ENCODE measurements around the gene JADE2.

The JADE2 gene

DNA sequence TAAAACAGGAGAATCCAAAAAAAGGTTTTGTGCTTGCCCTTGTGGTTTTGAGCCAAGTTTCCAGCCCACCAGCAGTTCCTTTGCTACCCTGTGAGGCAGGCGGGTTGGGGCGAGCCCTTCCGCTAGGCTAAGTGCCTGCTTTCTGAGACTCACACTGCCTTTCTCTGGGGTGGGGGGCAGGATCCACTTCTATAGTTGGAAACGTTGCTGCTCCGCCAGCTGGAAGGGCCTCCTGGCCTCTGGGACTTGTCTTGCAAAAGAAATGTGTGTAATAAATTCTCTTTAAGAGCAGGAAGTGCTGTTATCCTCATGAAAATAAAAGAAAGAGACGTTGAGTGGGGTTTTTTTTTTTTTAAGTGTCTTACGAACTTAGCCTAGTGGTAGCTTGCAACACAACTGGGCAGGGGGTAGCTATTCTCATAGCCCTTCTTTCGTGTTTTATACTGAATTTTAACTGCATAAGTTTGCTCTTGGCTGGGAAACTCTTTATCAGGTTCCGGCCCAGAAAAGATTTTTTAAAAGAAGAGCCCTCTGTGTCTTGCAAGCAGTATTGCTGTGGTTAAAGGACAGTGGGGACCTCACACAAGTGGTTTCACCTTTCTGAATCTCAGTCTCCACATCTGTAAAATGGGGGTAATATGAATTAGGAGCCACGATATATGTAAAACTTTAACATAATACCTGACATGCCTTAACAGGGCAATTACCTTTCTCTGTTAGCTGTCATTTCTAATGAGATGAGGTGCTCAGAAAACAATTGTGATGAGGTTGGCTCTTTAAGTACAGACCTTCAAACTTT, 19.8 kb downstream of the JADE2 start:
- Histone ChIP-seq H3K79me2 (ENCODE audit: control insufficient read depth, low read length) (0 out of 2 replicates have a peak, but pooled peaks cover 5% of the 10 kb centered on the region), H3K27me3 (ENCODE audit: control insufficient read depth, low read length) (no peaks in the 10 kb centered on the region), H3K27ac (ENCODE audit: low read depth, low read length) (peak overlapping the region; percentile 71), H3K4me2 (ENCODE audit: low read length) (peak overlapping the region; percentile 59), H4K20me1 (ENCODE audit: control insufficient read depth, insufficient read depth, low read depth, low read length) (no peaks in the 10 kb centered on the region), H3F3A (ENCODE audit: control insufficient read depth, insufficient read depth) (0 out of 2 replicates have a peak, but pooled peaks cover 3% of the 10 kb centered on the region), H3K9me3 (ENCODE audit: control insufficient read depth, insufficient read depth, low read length) (no peaks in the 10 kb centered on the region), H3K9me2 (replicated peaks; ENCODE audit: control insufficient read depth, low read length) (no peaks in the 10 kb centered on the region), H3K36me3 (ENCODE audit: control insufficient read depth, low read length) (peaks cover 55% of the 10 kb centered on the region), H3K4me3 (ENCODE audit: low read length) (no peak overlapping the region; the same call in 1 of the 2 replicates), H3K4me1 (ENCODE audit: control insufficient read depth, low read length) (peaks cover 70% of the 10 kb centered on the region)
- no peak for TF ChIP-seq EZH2phosphoT487 (IDR thresholded peaks at IDR 0.05; ENCODE audit: borderline replicate concordance, low read length)
- TF ChIP-seq, protein P1, sequence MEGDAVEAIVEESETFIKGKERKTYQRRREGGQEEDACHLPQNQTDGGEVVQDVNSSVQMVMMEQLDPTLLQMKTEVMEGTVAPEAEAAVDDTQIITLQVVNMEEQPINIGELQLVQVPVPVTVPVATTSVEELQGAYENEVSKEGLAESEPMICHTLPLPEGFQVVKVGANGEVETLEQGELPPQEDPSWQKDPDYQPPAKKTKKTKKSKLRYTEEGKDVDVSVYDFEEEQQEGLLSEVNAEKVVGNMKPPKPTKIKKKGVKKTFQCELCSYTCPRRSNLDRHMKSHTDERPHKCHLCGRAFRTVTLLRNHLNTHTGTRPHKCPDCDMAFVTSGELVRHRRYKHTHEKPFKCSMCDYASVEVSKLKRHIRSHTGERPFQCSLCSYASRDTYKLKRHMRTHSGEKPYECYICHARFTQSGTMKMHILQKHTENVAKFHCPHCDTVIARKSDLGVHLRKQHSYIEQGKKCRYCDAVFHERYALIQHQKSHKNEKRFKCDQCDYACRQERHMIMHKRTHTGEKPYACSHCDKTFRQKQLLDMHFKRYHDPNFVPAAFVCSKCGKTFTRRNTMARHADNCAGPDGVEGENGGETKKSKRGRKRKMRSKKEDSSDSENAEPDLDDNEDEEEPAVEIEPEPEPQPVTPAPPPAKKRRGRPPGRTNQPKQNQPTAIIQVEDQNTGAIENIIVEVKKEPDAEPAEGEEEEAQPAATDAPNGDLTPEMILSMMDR (IDR thresholded peaks at IDR 0.05; ENCODE audit: low read depth, low read length, poor library complexity, severe bottlenecking), result no peak

DNA sequence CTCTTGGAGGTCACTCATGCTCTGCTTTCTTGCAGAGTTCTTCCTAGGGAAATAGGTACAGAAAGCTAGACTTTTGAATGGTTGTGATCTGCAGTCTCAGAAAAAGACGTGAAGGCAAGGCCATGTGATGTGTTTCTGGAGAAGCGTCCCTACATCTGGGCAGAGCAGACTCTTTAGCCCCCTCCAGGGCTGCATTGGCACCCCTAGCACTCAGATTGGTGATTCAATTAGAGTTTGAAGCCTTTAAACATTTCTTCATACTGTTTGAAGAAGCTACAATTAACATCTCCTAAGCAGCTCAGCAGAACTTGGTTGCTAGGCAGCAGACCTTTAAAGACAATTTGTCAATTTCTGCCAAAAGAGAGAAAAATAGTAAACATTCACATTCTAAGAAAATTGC, 21.6 kb downstream of the JADE2 start:
- Histone ChIP-seq H3K36me3 (ENCODE audit: control insufficient read depth, low read length) (peaks cover 48% of the 10 kb centered on the region), H3F3A (ENCODE audit: control insufficient read depth, insufficient read depth) (0 out of 2 replicates have a peak, but pooled peaks cover 3% of the 10 kb centered on the region), H3K4me2 (ENCODE audit: low read length) (no peak overlapping the region), H3K9me2 (replicated peaks; ENCODE audit: control insufficient read depth, low read length) (no peaks in the 10 kb centered on the region), H3K27ac (ENCODE audit: low read depth, low read length) (no peak overlapping the region), H3K79me2 (ENCODE audit: control insufficient read depth, low read length) (0 out of 2 replicates have a peak, but pooled peaks cover 5% of the 10 kb centered on the region), H3K4me1 (ENCODE audit: control insufficient read depth, low read length) (peaks cover 73% of the 10 kb centered on the region), H3K27me3 (ENCODE audit: control insufficient read depth, low read length) (no peaks in the 10 kb centered on the region), H3K4me3 (ENCODE audit: low read length) (no peak overlapping the region), H4K20me1 (ENCODE audit: control insufficient read depth, insufficient read depth, low read depth, low read length) (no peaks in the 10 kb centered on the region), H3K9me3 (ENCODE audit: control insufficient read depth, insufficient read depth, low read length) (no peaks in the 10 kb centered on the region)
- TF ChIP-seq EZH2phosphoT487 (IDR thresholded peaks at IDR 0.05; ENCODE audit: borderline replicate concordance, low read length), result no peak
- TF ChIP-seq, protein P1 (IDR thresholded peaks at IDR 0.05; ENCODE audit: low read depth, low read length, poor library complexity, severe bottlenecking), result no peak

DNA sequence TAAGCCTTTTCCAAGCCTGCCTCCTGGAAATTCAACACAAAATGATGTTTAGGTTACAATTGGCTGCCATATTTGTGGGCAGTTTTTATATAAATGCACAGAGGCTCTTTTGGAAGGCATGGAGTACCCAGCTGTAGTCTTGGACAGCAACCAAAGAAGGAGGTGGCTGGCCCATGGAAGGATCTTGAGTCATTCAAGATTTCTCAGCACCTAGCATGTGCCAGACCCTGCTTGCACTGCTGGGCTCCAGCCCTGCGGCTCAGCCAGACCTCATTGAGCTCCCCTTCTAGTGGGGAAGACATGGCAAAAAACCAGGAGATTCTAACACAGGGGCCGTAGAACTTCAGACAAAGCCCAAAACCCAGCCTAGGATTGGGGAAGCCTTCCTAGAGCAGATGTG, 22.1 kb downstream of the JADE2 start:
- peaks cover 52% of the 10 kb centered on the region for H3K36me3 ChIP-seq (ENCODE audit: control insufficient read depth, low read length)
- H3F3A ChIP-seq (ENCODE audit: control insufficient read depth, insufficient read depth), result 0 out of 2 replicates have a peak, but pooled peaks cover 3% of the 10 kb centered on the region
- no peaks in the 10 kb centered on the region for H4K20me1 ChIP-seq (ENCODE audit: control insufficient read depth, insufficient read depth, low read depth, low read length)
- no peaks in the 10 kb centered on the region for H3K9me2 ChIP-seq (replicated peaks; ENCODE audit: control insufficient read depth, low read length)
- peaks cover 73% of the 10 kb centered on the region for H3K4me1 ChIP-seq (ENCODE audit: control insufficient read depth, low read length)
- no peak overlapping the region for H3K4me3 ChIP-seq (ENCODE audit: low read length)
- H3K79me2 ChIP-seq (ENCODE audit: control insufficient read depth, low read length), result 0 out of 2 replicates have a peak, but pooled peaks cover 5% of the 10 kb centered on the region
- no peaks in the 10 kb centered on the region for H3K27me3 ChIP-seq (ENCODE audit: control insufficient read depth, low read length)
- H3K4me2 ChIP-seq (ENCODE audit: low read length), result no peak overlapping the region
- TF ChIP-seq, protein P1 (IDR thresholded peaks at IDR 0.05; ENCODE audit: low read depth, low read length, poor library complexity, severe bottlenecking), result no peak
- TF ChIP-seq EZH2phosphoT487 (IDR thresholded peaks at IDR 0.05; ENCODE audit: borderline replicate concordance, low read length), result no peak
- no peak overlapping the region for H3K27ac ChIP-seq (ENCODE audit: low read depth, low read length)
- no peaks in the 10 kb centered on the region for H3K9me3 ChIP-seq (ENCODE audit: control insufficient read depth, insufficient read depth, low read length)

Measured in DOHH2 (cell line).